GM19372 (cell line): ENCODE data around the gene PAX6.

Source experiments
- ATAC-seq: cut with Tn5 transposase; IDR thresholded peaks from one replicate; pipeline ENCODE4 v1.9.1; 2021; ENCODE audit warnings: mild to moderate bottlenecking, low read depth, moderate library complexity; ENCODE audit not compliant: unreplicated experiment

Gene PAX6

GRCh38 chr11:31809857-31810778 is 1.0 kb downstream of the PAX6 start:
- no peak for ATAC-seq

GRCh38 chr11:31809541-31809856 is 1.6 kb downstream of the PAX6 start:
- no peak for ATAC-seq

- no peak for ATAC-seq
These were observed 2.2 kb downstream of the PAX6 start for GRCh38 chr11:31808721-31809540.

GRCh38 chr11:31807799-31808667 is 3.1 kb downstream of the PAX6 start:
- no peak for ATAC-seq

GRCh38 chr11:31806928-31807798 is 4.0 kb downstream of the PAX6 start:
- no peak for ATAC-seq

- no peak for ATAC-seq
These were observed 4.8 kb downstream of the PAX6 start for GRCh38 chr11:31806186-31806927.

GRCh38 chr11:31805629-31806185 is 5.4 kb downstream of the PAX6 start:
- ATAC-seq = no peak

GRCh38 chr11:31805037-31805628 is 6.0 kb downstream of the PAX6 start:
- no peak for ATAC-seq

- ATAC-seq = no peak
These were observed 6.6 kb downstream of the PAX6 start for GRCh38 chr11:31804312-31805036.

GRCh38 chr11:31803813-31804311 is 7.3 kb downstream of the PAX6 start:
- no peak for ATAC-seq

- no peak for ATAC-seq
These were observed 7.9 kb downstream of the PAX6 start for GRCh38 chr11:31802990-31803812.

- ATAC-seq = no peak
These were observed 8.5 kb downstream of the PAX6 start for GRCh38 chr11:31802609-31802989.

GRCh38 chr11:31802000-31802551 is 9.0 kb downstream of the PAX6 start:
- ATAC-seq = no peak

- ATAC-seq = no peak
These were observed 9.8 kb downstream of the PAX6 start for GRCh38 chr11:31801298-31801702.

GRCh38 chr11:31800398-31801265 is 10.5 kb downstream of the PAX6 start:
- no peak for ATAC-seq
